NCI-H2081 treated with DMSO at 0.1 percent for 48 hours (cell line): ENCODE results near the gene NUP93.

Experiments used
- DNase-seq: peaks from one replicate; lab custom pipeline; 2025; lab: John Stamatoyannopoulos, UW

NUP93 gene

GRCh38 chr16:56743840-56744239 lies 13.9 kb downstream of the NUP93 start:
- no peak for DNase-seq

DNA sequence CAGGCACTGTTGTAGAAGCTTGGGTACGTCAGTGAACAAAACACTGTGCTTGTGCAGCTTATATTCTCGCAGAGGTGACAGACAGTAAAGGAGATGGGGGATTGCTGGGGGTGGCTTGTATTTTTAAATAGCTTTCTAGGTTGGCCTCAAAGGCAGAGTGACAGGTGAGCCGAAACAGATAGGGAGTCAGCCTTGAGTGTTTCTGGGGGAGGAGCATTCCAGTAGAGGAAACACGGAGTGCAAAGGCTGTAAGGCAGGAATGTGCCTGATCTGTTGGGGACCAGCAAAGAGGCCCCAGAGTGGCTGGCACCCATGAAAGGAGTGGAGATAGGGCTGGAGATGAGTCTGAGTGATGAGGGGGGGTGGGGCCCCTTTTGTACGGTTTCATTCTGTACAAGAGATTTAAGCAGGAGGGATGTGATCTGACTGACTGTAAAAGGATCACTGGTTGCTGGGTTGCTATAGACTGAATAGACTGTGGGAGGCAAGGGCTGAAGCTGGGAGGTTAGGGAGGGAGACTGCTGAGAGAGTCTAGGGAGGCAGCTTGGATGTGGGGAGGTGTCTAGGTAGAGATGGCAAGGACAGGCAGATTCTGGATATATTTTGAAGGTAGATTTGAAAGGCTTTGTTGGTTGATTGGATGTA lies 15.2 kb downstream of the NUP93 start:
- DNase-seq: no peak

DNA sequence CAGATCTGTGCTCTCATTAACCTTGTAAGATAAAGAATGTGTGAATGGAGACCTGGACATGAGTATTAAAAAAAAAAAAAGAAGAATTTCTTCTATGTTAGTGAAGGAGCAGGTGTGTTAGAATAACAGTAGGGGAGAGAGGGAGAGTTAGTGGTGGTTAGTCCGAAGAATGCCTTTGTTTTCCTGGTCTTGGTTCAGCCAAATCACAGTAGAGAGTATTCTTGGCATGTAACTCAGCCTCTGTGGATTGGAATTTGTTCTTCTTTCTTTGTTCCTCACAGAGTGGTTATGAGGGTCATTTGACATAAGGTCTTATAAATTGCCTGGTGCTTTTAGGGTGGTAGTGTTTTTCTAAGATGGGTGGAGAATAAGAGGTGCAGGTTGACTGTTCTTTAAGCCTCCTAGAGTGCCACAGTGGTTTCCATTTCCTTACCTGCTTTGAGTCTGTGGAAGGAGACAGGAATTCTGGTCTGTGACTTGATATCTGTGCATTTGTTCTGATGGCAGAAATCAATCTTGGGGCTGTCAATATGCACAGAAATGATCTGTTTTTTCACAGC lies 17.6 kb downstream of the NUP93 start:
- DNase-seq: no peak

GRCh38 chr16:56748191-56748590 lies 18.3 kb downstream of the NUP93 start:
- no peak for DNase-seq

DNA sequence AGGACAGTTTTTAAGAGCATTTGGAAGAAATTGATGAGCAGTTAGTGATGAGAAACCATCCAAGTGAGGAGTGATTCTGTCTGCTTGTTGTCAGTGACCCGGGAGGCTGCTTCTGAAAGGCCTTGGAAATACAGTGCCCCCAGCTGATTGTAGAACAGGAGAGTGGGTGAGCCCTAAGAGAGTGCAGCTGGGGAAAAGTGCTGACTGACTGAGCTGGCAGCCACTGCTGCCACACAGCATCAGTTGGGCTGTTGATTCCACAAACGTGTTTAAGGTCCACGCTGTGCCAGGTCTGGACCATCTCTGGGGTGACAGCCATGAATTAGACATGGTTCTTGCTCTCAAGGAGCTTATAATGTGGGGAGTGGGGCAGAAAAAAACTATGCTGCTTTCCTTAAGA lies 18.9 kb downstream of the NUP93 start:
- DNase-seq: no peak

GRCh38 chr16:56749672-56750491 lies 20.0 kb downstream of the NUP93 start:
- no peak for DNase-seq

DNA sequence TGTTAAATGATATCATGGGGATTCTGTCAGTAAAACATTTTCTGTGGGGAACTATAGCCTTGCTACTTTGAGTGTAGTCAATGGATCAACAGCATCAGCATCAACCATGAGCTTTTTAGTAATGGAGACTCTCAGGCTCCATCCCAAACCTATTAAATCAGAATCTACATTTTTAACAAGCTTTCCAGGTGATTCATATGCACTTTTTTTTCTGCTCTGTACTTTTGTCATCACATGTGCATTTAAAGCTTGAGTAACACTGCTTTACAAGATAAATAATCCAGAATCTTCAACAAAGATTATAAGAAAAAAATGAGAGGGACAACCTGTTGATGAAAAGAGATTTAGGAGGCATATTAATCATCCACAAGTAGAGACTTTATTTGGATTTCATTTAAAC lies 23.5 kb downstream of the NUP93 start:
- DNase-seq: no peak

GRCh38 chr16:56755038-56755437 lies 25.1 kb downstream of the NUP93 start:
- no peak for DNase-seq

- no peak for DNase-seq
Observed at GRCh38 chr16:56758432-56758831, 28.5 kb downstream of the NUP93 start.

DNA sequence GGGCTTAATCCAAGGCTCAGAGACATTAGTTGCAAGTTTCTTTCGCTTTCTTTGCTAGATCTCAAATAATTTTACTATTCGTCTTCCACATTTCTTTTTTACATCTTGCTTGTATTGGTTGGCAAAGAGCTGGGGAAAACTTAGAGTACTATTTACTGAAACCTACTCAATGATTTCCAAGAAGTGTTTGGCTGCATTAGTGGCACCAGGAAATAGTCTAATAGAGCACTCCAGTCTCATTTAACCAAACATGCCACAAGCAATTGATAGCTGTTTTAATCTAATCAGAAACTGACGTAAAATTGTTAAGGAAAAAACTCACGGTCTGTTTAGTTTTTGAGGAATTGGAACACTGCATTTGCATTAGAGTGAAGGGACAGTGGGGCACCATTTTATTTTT lies 29.0 kb downstream of the NUP93 start:
- no peak for DNase-seq

- no peak for DNase-seq
Observed at GRCh38 chr16:56763291-56763916, 33.5 kb downstream of the NUP93 start.

GRCh38 chr16:56764835-56765234 lies 34.9 kb downstream of the NUP93 start:
- DNase-seq: no peak

GRCh38 chr16:56765949-56766348 lies 36.0 kb downstream of the NUP93 start:
- DNase-seq: no peak

GRCh38 chr16:56767024-56767423 lies 37.1 kb downstream of the NUP93 start:
- DNase-seq: no peak

GRCh38 chr16:56769677-56770076 lies 39.7 kb downstream of the NUP93 start:
- DNase-seq: no peak

DNA sequence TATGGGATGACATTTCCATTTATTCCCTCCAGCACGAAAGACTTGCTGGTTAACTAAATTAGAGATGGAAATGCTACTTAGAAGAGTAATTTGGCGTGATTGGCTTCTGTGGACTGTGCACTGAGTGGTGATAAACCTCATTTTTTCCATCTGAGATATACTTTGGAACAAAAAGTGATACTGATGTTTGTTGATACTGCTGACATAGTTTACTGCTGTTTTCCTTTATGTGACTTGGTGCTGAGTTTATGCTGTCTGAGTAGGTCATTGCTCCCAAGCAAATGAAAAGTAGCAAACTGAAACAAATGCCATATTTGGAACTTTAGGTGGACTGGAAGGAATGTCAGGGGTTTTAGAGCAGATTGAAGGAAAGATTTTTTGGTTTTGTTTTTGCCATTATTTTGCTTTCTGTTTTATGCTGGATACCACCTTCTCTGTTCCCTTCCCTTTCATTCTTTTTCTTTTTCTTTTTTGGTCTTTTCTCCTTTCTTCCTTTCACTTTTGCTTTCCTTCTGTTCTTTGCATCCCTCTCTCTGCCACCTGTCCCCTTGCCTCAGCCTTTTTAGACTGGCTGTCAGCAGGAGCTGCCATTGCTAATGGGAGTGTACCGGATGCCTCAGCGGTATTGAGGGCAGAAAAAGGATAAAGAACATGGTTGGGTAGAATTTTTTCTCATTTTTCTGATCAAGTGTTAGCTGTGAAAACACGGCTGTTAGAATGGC lies 41.8 kb downstream of the NUP93 start:
- DNase-seq: no peak

DNA sequence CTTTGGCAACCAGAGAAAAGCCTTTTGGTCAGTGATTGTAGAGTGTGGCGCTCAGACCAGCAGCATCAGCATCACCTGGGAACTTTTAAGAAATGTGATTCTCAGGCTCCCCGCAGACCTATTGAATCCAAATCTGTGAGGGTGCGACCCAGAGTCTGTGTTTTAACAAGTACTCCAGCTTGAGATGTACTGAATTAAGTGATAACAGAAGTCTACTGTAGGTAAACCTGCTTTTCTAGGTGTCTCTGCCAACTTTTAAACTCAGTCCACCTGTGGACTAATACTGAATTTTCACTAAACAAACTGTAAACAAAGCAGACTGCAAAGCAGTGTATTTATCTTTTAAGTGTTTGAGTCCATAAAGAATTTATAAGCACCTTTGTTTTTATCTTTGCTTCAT lies 43.6 kb downstream of the NUP93 start:
- DNase-seq: no peak

DNA sequence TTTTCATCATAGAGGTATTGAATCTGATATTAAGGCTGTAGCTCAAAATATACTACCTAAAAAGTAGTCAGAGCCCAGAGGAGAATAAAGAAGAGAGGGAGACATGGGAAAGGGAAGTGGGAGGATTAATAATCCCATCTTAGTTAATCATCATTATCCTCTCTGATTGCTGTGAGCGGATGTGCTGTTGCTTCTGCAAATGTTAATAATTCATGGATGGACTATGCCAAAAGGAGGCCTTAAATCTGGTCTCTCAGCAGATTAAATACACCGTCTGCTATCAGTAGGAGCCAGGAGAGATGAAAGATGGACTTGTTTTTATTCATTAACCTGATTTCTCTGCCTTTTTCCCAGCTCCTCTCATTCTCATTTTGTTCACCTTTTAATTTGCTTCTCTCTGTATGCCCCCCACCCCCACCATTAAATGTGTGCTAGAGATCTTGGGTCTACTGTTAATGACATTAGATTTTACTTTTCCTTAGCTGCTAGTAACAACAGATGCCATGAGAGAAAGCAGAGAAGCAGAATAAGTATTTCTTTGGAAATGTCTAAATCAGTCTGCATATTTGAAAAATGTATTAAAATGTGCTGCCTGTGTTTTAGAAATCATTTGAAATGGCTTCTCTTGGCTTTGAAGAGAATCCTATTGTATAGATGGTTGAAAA lies 44.2 kb downstream of the NUP93 start:
- DNase-seq: no peak

- no peak for DNase-seq
Observed at GRCh38 chr16:56775162-56775561, 45.2 kb downstream of the NUP93 start.

- no peak for DNase-seq
Observed at GRCh38 chr16:56776562-56776961, 46.6 kb downstream of the NUP93 start.

- DNase-seq: no peak
Observed at GRCh38 chr16:56777001-56777400, 47.1 kb downstream of the NUP93 start.

- DNase-seq: no peak
Observed at GRCh38 chr16:56777482-56777881, 47.6 kb downstream of the NUP93 start.
